AG09309 (cell line): Measurements from ENCODE around the gene PKP1.

Source experiments
- DNase-seq: peaks from one replicate; pipeline ENCODE4 v3.0.0-alpha.2; 2010; ENCODE audit warnings: low read depth
- H3K4me3 ChIP-seq: 2 replicates; pipeline ENCODE4 v1.5.1; 2011; ENCODE audit warnings: mild to moderate bottlenecking, low read depth, low read length, moderate library complexity; ENCODE audit not compliant: control insufficient read depth
- TF ChIP-seq, protein P1 (sequence below): IDR thresholded peaks from 2 replicates; pipeline ENCODE4 v1.5.1; 2011; ENCODE audit warnings: mild to moderate bottlenecking, low read depth, low read length, inconsistent platforms; ENCODE audit not compliant: insufficient read depth, control insufficient read depth; ENCODE audit errors: missing control alignments

PKP1 gene

DNA sequence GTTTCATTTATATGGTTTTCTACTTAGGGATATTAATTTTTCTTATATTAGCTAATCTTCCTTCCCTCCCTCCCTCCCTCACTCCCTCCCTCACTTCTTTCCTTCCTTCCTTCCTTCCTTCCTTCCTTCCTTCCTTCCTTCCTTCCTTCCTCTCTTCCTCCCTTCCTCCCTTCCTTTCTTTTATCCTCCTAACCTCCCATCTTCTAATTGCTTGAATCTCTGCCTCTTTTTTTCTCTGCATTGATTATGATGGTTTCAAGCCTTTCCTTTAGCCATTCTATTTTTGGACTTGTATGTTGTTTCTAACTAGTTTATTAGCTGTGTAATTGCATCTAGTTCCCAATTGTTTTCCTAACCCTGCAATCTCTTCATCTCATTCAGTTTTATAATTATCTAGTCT is 17.0 kb upstream of the PKP1 start:
- TF ChIP-seq, protein P1, sequence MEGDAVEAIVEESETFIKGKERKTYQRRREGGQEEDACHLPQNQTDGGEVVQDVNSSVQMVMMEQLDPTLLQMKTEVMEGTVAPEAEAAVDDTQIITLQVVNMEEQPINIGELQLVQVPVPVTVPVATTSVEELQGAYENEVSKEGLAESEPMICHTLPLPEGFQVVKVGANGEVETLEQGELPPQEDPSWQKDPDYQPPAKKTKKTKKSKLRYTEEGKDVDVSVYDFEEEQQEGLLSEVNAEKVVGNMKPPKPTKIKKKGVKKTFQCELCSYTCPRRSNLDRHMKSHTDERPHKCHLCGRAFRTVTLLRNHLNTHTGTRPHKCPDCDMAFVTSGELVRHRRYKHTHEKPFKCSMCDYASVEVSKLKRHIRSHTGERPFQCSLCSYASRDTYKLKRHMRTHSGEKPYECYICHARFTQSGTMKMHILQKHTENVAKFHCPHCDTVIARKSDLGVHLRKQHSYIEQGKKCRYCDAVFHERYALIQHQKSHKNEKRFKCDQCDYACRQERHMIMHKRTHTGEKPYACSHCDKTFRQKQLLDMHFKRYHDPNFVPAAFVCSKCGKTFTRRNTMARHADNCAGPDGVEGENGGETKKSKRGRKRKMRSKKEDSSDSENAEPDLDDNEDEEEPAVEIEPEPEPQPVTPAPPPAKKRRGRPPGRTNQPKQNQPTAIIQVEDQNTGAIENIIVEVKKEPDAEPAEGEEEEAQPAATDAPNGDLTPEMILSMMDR, result no peak
- DNase-seq, result no peak
- H3K4me3 ChIP-seq, result no peak overlapping the region

DNA sequence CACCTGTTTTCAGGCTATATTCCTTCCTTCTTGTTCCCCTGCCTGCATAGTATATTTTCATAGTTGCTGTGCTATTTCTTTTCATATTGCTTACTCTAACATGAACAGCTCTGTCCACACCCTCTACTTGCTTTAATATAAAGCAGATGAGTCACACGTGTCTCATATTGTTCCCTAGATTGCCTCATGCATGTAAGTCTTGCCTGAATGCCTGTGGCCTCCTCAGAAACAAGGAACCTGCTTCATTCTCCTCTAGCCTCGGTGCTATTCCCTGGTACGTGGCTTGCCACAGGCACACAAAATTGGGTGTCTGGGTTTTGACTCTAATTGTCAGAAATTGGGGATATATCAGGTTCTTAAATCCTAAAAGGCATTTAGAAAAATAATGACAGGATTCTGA is 16.5 kb upstream of the PKP1 start:
- DNase-seq, result peak; percentile 87
- no peak overlapping the region for H3K4me3 ChIP-seq
- TF ChIP-seq, protein P1, result no peak

DNA sequence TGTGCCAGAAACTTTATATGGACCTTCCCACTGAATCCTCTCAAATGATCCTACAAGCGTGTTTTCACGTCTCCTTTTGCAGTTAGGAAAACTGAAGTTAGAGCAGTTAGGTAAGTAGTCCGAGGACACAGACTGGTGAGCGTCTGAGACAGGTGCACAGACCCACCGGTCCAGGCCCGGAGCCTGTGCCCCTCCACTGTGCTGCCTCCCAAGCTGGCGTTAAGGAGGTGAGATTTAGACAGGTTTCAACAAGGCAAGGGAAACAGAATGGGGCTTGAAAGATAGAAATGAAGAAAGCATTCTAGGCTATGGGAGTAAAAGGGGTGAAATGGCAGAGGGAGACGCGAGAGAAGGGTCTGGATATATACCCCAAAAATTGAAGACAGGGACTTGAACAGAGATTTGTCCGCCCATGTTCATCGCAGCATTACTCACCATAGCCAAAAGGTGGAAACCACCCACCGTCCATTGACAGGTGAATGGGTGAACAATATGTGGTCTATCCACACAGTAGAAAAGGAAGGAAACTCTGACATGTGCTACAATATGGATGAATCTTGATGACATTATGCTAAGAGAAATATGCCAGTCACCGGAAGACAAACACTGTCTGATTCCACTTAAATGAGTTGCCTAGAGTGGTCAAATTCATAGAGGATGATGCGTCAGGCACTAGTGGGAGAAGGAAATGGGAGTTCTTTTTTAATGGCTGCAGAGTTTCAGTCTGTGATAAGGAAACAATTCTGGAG is 15.7 kb upstream of the PKP1 start:
- TF ChIP-seq, protein P1, result no peak
- no peak overlapping the region for H3K4me3 ChIP-seq
- DNase-seq, result peak; percentile 34

DNA sequence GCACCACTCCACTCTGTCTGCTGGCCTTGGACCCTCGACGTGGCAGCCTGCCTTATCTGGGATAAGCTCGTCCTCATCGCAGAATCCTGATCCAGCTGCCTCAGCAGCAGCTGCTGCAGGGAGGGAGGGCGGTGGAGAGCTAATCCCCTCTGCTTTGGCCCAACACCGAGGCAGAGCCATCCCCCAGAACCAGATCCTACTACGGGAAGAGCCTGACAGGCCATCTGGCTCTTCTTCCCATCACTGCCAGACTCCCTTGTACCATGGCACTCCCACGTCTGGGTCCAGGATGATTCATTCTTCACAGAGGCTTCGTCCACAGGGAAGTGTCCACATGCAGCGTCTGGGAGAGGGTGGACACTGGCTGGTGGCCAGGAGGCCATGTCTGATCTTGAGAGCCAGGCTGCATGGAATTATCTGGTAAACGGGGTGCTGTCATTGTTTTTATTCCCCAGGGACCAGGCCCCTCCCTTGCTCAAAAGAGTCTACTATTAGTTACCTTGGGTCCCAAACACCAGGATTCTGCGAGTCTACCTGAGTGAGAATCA is 14.6 kb upstream of the PKP1 start:
- TF ChIP-seq, protein P1, result no peak
- DNase-seq, result peak; percentile 52
- no peak overlapping the region for H3K4me3 ChIP-seq

DNA sequence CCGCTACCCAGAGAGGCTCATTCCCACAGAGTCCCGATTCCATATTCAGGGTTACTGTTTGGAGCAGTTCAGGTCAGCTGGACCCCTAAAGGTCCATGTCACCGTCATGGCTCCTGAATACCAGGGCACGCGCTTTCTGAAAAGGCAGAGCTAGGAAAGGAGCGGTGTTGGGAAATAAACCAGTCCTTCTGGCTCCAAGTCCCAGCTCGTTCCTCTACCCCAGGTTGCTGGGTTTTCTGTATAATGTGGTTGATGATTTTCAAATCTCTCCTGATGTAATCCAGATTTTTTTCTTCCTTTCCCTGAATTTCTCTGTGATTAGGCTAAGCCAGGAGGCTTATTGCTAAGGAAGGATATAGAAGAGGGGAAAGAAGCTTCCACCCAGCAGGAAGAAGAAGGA is 14.0 kb upstream of the PKP1 start:
- no peak for DNase-seq
- no peak overlapping the region for H3K4me3 ChIP-seq
- TF ChIP-seq, protein P1, result no peak

DNA sequence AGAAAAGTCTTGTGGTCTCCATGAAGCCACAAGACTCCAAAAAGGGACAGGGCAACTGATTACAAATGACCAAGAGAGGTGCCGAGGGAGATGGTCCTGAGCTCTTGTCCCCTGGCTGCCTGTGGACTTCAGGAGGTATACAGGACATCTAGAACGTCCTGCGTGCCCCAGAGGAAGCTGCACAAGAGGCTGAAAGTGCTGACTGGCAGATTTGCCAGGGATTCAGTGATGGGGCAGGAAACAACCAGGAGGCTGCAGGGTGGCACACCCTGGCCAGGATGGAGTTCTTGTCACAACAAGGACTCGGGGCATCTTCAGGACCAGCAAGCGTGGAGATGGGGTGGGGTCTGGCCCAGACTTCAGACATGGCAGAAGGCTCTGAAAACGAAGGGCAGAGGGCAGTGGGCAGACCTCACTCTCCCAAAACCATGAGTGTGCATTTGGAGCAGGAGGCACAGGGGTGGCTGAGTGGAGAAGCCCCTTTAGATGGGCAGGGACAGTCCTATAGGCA is 13.4 kb upstream of the PKP1 start:
- TF ChIP-seq, protein P1, result no peak
- DNase-seq, result no peak

More for the DNA sequence above, 13.4 kb upstream of the PKP1 start:
- H3K4me3 ChIP-seq, result no peak overlapping the region
